ENCODE data around the gene ANKRD33B.

GRCh38 chr5:10626473-10627013 is 62.7 kb downstream of the ANKRD33B start:
- TF ChIP-seq CTCF (IDR thresholded peaks at IDR 0.05) (no peak), EZH2 (IDR thresholded peaks at IDR 0.05) (no peak)

All from neural progenitor cell (in vitro differentiated cells).